Measurements from ENCODE around the gene ALCAM. TPM values are rescaled to one million over a fixed set of nuclear protein-coding genes. Genes with fewer than 3 reads are reported as not detected.

Gene ALCAM
- total RNA-seq, 1 donor from 2014 or later: 294 TPM

GRCh38 chr3:105538483-105538882 lies 171.8 kb downstream of the ALCAM start:
- DNase-seq (ENCODE audit: low read depth) (no peak), FAIRE-seq (no peak)
- no peak overlapping the region for H3K4me3 ChIP-seq (ENCODE audit: low read depth, low read length)
- peaks cover 9% of the 10 kb centered on the region for H3K36me3 ChIP-seq (ENCODE audit: control insufficient read depth, insufficient read depth, low read length)
- no peak for TF ChIP-seq CTCF (IDR thresholded peaks at IDR 0.05; ENCODE audit: insufficient read depth, low read length, severe bottlenecking)
- no peaks in the 10 kb centered on the region for H3K27me3 ChIP-seq (ENCODE audit: control insufficient read depth, insufficient read depth, low read length)

- Histone ChIP-seq H3K27me3 (ENCODE audit: control insufficient read depth, insufficient read depth, low read length) (no peaks in the 10 kb centered on the region), H3K4me3 (ENCODE audit: low read depth, low read length) (no peak overlapping the region), H3K36me3 (ENCODE audit: control insufficient read depth, insufficient read depth, low read length) (peaks cover 8% of the 10 kb centered on the region)
- no peak for TF ChIP-seq CTCF (IDR thresholded peaks at IDR 0.05; ENCODE audit: insufficient read depth, low read length, severe bottlenecking)
- FAIRE-seq (no peak), DNase-seq (ENCODE audit: low read depth) (no peak)
These were observed 173.2 kb downstream of the ALCAM start for GRCh38 chr3:105539897-105540296.

- no peak for DNase-seq (ENCODE audit: low read depth)
- no peak for TF ChIP-seq CTCF (IDR thresholded peaks at IDR 0.05; ENCODE audit: insufficient read depth, low read length, severe bottlenecking)
- Histone ChIP-seq H3K27me3 (ENCODE audit: control insufficient read depth, insufficient read depth, low read length) (no peaks in the 10 kb centered on the region), H3K36me3 (ENCODE audit: control insufficient read depth, insufficient read depth, low read length) (peaks cover 8% of the 10 kb centered on the region), H3K4me3 (ENCODE audit: low read depth, low read length) (no peak overlapping the region)
- FAIRE-seq: no peak
These were observed 175.7 kb downstream of the ALCAM start for GRCh38 chr3:105542282-105543019.

GRCh38 chr3:105545051-105545450 lies 178.3 kb downstream of the ALCAM start:
- DNase-seq (ENCODE audit: low read depth): no peak
- no peaks in the 10 kb centered on the region for H3K27me3 ChIP-seq (ENCODE audit: control insufficient read depth, insufficient read depth, low read length)
- TF ChIP-seq CTCF (IDR thresholded peaks at IDR 0.05; ENCODE audit: insufficient read depth, low read length, severe bottlenecking): no peak
- no peak for FAIRE-seq
- no peak overlapping the region for H3K4me3 ChIP-seq (ENCODE audit: low read depth, low read length)
- H3K36me3 ChIP-seq (ENCODE audit: control insufficient read depth, insufficient read depth, low read length): peaks cover 11% of the 10 kb centered on the region

GRCh38 chr3:105553851-105554250 lies 187.1 kb downstream of the ALCAM start:
- no peak for TF ChIP-seq CTCF (IDR thresholded peaks at IDR 0.05; ENCODE audit: insufficient read depth, low read length, severe bottlenecking)
- Histone ChIP-seq H3K27me3 (ENCODE audit: control insufficient read depth, insufficient read depth, low read length) (no peaks in the 10 kb centered on the region), H3K4me3 (ENCODE audit: low read depth, low read length) (no peak overlapping the region), H3K36me3 (ENCODE audit: control insufficient read depth, insufficient read depth, low read length) (peaks cover 5% of the 10 kb centered on the region)
- DNase-seq (ENCODE audit: low read depth) (no peak), FAIRE-seq (no peak)

- DNase-seq (ENCODE audit: low read depth) (no peak), FAIRE-seq (no peak)
- H3K4me3 ChIP-seq (ENCODE audit: low read depth, low read length): no peak overlapping the region
- H3K36me3 ChIP-seq (ENCODE audit: control insufficient read depth, insufficient read depth, low read length): peaks cover 5% of the 10 kb centered on the region
- H3K27me3 ChIP-seq (ENCODE audit: control insufficient read depth, insufficient read depth, low read length): no peaks in the 10 kb centered on the region
- no peak for TF ChIP-seq CTCF (IDR thresholded peaks at IDR 0.05; ENCODE audit: insufficient read depth, low read length, severe bottlenecking)
These were observed 188.5 kb downstream of the ALCAM start for GRCh38 chr3:105555206-105555605.

Measured in bronchial epithelial cell (primary cell).